Neural cell (in vitro differentiated cells): ENCODE results near the gene ACOD1. TPM values are rescaled to one million over a fixed set of nuclear protein-coding genes. Genes with fewer than 3 reads are reported as not detected.

Source experiments
- H2AFZ ChIP-seq: fragments of 200-600, 300-800 bp; sonication (generic), shearing (Covaris generic); 2 replicates; pipeline ENCODE4 v1.6.0; 2014; ENCODE audit warnings: low read depth, mild to moderate bottlenecking, antibody characterized with exemption, low read length, moderate library complexity
- H3F3A ChIP-seq: fragments of 200-600 bp; shearing (Covaris generic); 2 replicates; pipeline ENCODE4 v1.6.1; 2016; ENCODE audit warnings: mild to moderate bottlenecking, moderate library complexity, mixed read lengths, antibody characterized with exemption, low read length; ENCODE audit not compliant: insufficient read depth, poor library complexity, severe bottlenecking
- H3K27ac ChIP-seq: fragments of 200-600, 300-800 bp; sonication (generic), shearing (Covaris generic); 2 replicates; pipeline ENCODE4 v1.5.1; 2014; ENCODE audit warnings: mild to moderate bottlenecking, low read length, moderate library complexity
- H3K27me3 ChIP-seq: fragments of 300-800, 200-600 bp; sonication (generic), shearing (Covaris generic); 2 replicates; pipeline ENCODE4 v1.6.0; 2014; ENCODE audit warnings: mild to moderate bottlenecking, low read depth, low read length, moderate library complexity; ENCODE audit not compliant: insufficient read depth
- H3K36me3 ChIP-seq: fragments of 300-800, 200-600 bp; sonication (generic), shearing (Covaris generic); 2 replicates; pipeline ENCODE4 v1.5.1; 2014; ENCODE audit warnings: mild to moderate bottlenecking, antibody characterized with exemption, low read length, moderate library complexity; ENCODE audit not compliant: insufficient read depth
- H3K4me2 ChIP-seq: fragments of 300-800, 200-600 bp; sonication (generic), shearing (Covaris generic); 2 replicates; pipeline ENCODE4 v1.6.0; 2014; ENCODE audit warnings: mild to moderate bottlenecking, low read length
- H3K4me3 ChIP-seq: fragments of 300-800, 200-600 bp; sonication (generic), shearing (Covaris generic); 2 replicates; pipeline ENCODE4 v1.5.1; 2014; ENCODE audit warnings: mild to moderate bottlenecking, low read length, moderate library complexity
- H3K79me2 ChIP-seq: fragments of 200-600 bp; shearing (Covaris generic); replicated peaks from 2 replicates; pipeline ENCODE4 v1.6.0; 2014; ENCODE audit warnings: mild to moderate bottlenecking, low read length, moderate library complexity; ENCODE audit not compliant: insufficient read depth
- H3K9ac ChIP-seq: fragments of 300-800, 200-600 bp; sonication (generic), shearing (Covaris generic); 2 replicates; pipeline ENCODE4 v1.6.1; 2016; ENCODE audit warnings: mild to moderate bottlenecking, low read length, mixed read lengths
- H3K9me2 ChIP-seq: fragments of 200-600 bp; shearing (Covaris generic); 2 replicates; pipeline ENCODE4 v1.6.1; 2016; ENCODE audit warnings: mild to moderate bottlenecking, low read length, mixed read lengths; ENCODE audit not compliant: insufficient read depth
- H3K9me3 ChIP-seq: fragments of 200-600, 300-800 bp; sonication (generic), shearing (Covaris generic); 2 replicates; pipeline ENCODE4 v1.6.1; 2016; ENCODE audit warnings: mild to moderate bottlenecking, mixed run types, low read length, moderate library complexity, mixed read lengths
- H4K20me1 ChIP-seq: fragments of 200-600 bp; shearing (Covaris generic); 2 replicates; pipeline ENCODE4 v1.6.1; 2016; ENCODE audit warnings: mild to moderate bottlenecking, mixed run types; ENCODE audit not compliant: insufficient read depth
- EP300 ChIP-seq: fragments of 450-650 bp; conservative IDR thresholded peaks from 2 replicates; pipeline ENCODE4 v1.6.1; 2014; ENCODE audit warnings: antibody characterized with exemption, mild to moderate bottlenecking, moderate library complexity; ENCODE audit not compliant: poor library complexity, severe bottlenecking
- EZH2 ChIP-seq: fragments of 200-600, 300-800 bp; shearing (Covaris generic), sonication (generic); IDR thresholded peaks from 2 replicates; pipeline ENCODE4 v1.6.1; 2014; ENCODE audit warnings: antibody characterized with exemption, low read length, borderline replicate concordance, mild to moderate bottlenecking; ENCODE audit not compliant: insufficient read depth, poor library complexity, severe bottlenecking
- MXI1 ChIP-seq: fragments of 450-650 bp; conservative IDR thresholded peaks from 2 replicates; pipeline ENCODE4 v1.6.1; 2014; ENCODE audit warnings: antibody characterized with exemption, mild to moderate bottlenecking; ENCODE audit not compliant: poor library complexity, severe bottlenecking
- POLR2AphosphoS5 ChIP-seq: IDR thresholded peaks from 2 replicates; pipeline ENCODE4 v1.6.1; 2012
- RAD21 ChIP-seq: fragments of 450-650 bp; conservative IDR thresholded peaks from 2 replicates; pipeline ENCODE4 v1.6.1; 2014; ENCODE audit warnings: antibody characterized with exemption, mild to moderate bottlenecking, moderate library complexity
- SMC3 ChIP-seq: fragments of 450-650 bp; conservative IDR thresholded peaks from 2 replicates; pipeline ENCODE4 v1.6.1; 2014; ENCODE audit warnings: antibody characterized with exemption, mild to moderate bottlenecking, moderate library complexity; ENCODE audit not compliant: poor library complexity
- TAF1 ChIP-seq: IDR thresholded peaks from 2 replicates; pipeline ENCODE4 v1.6.1; 2012; ENCODE audit warnings: low read depth
- polyA plus RNA-seq: library from polyadenylated mRNA; depleted of rRNA; stranded (reverse); fragments of >200 nt; gene quantifications from 2 replicates; pipeline ENCODE4 v1.2.3, GENCODE V29; 2014
- TF ChIP-seq, protein P1 (sequence below): fragments of 450-650 bp; IDR thresholded peaks from 2 replicates; pipeline ENCODE4 v1.5.1; 2014; ENCODE audit warnings: antibody characterized with exemption, mild to moderate bottlenecking, moderate library complexity; ENCODE audit not compliant: poor library complexity, severe bottlenecking
- TF ChIP-seq, protein P2 (sequence below): IDR thresholded peaks from 2 replicates; pipeline ENCODE4 v1.6.1; 2012; ENCODE audit warnings: borderline replicate concordance

The ACOD1 gene
- polyA plus RNA-seq, 1 donor from 2014 or later: not detected

DNA sequence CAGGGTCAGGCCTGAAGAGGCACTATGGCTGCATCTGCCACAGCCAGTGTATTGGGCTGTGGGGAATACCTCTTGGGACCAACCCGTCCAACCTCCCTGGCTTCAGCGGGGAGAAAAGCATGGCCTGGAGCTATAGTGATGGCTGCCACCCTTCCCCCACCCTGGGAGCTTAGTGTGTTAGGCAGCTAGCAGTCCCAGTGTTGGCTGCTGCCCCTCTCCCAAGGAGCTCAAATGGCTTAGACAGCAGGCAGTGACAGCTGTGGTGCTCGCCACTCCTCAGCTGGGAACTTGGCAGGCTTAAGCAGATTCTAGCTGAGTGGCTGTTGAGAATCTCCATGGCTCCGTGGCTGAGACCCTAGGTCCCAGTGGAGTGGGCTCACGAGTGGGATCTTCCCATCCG is 19.7 kb downstream of the ACOD1 start:
- H3K79me2 ChIP-seq: no peaks in the 10 kb centered on the region
- H3K9me3 ChIP-seq: no peaks in the 10 kb centered on the region
- H3K36me3 ChIP-seq: no peaks in the 10 kb centered on the region
- no peak overlapping the region for H2AFZ ChIP-seq
- H3K27ac ChIP-seq: no peak overlapping the region
- TF ChIP-seq MXI1: no peak
- TF ChIP-seq, protein P1, sequence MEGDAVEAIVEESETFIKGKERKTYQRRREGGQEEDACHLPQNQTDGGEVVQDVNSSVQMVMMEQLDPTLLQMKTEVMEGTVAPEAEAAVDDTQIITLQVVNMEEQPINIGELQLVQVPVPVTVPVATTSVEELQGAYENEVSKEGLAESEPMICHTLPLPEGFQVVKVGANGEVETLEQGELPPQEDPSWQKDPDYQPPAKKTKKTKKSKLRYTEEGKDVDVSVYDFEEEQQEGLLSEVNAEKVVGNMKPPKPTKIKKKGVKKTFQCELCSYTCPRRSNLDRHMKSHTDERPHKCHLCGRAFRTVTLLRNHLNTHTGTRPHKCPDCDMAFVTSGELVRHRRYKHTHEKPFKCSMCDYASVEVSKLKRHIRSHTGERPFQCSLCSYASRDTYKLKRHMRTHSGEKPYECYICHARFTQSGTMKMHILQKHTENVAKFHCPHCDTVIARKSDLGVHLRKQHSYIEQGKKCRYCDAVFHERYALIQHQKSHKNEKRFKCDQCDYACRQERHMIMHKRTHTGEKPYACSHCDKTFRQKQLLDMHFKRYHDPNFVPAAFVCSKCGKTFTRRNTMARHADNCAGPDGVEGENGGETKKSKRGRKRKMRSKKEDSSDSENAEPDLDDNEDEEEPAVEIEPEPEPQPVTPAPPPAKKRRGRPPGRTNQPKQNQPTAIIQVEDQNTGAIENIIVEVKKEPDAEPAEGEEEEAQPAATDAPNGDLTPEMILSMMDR: no peak
- no peak for TF ChIP-seq TAF1
- TF ChIP-seq RAD21: no peak
- TF ChIP-seq EP300: no peak
- TF ChIP-seq POLR2AphosphoS5: no peak
- TF ChIP-seq SMC3: no peak
- TF ChIP-seq, protein P2, sequence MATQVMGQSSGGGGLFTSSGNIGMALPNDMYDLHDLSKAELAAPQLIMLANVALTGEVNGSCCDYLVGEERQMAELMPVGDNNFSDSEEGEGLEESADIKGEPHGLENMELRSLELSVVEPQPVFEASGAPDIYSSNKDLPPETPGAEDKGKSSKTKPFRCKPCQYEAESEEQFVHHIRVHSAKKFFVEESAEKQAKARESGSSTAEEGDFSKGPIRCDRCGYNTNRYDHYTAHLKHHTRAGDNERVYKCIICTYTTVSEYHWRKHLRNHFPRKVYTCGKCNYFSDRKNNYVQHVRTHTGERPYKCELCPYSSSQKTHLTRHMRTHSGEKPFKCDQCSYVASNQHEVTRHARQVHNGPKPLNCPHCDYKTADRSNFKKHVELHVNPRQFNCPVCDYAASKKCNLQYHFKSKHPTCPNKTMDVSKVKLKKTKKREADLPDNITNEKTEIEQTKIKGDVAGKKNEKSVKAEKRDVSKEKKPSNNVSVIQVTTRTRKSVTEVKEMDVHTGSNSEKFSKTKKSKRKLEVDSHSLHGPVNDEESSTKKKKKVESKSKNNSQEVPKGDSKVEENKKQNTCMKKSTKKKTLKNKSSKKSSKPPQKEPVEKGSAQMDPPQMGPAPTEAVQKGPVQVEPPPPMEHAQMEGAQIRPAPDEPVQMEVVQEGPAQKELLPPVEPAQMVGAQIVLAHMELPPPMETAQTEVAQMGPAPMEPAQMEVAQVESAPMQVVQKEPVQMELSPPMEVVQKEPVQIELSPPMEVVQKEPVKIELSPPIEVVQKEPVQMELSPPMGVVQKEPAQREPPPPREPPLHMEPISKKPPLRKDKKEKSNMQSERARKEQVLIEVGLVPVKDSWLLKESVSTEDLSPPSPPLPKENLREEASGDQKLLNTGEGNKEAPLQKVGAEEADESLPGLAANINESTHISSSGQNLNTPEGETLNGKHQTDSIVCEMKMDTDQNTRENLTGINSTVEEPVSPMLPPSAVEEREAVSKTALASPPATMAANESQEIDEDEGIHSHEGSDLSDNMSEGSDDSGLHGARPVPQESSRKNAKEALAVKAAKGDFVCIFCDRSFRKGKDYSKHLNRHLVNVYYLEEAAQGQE: no peak
- TF ChIP-seq EZH2: no peak
- no peak overlapping the region for H3K4me2 ChIP-seq
- H3K9ac ChIP-seq: no peak overlapping the region
- H4K20me1 ChIP-seq: no peaks in the 10 kb centered on the region
- no peak overlapping the region for H3K4me3 ChIP-seq
- H3K9me2 ChIP-seq: no peaks in the 10 kb centered on the region
- no peaks in the 10 kb centered on the region for H3K27me3 ChIP-seq
- no peaks in the 10 kb centered on the region for H3F3A ChIP-seq

DNA sequence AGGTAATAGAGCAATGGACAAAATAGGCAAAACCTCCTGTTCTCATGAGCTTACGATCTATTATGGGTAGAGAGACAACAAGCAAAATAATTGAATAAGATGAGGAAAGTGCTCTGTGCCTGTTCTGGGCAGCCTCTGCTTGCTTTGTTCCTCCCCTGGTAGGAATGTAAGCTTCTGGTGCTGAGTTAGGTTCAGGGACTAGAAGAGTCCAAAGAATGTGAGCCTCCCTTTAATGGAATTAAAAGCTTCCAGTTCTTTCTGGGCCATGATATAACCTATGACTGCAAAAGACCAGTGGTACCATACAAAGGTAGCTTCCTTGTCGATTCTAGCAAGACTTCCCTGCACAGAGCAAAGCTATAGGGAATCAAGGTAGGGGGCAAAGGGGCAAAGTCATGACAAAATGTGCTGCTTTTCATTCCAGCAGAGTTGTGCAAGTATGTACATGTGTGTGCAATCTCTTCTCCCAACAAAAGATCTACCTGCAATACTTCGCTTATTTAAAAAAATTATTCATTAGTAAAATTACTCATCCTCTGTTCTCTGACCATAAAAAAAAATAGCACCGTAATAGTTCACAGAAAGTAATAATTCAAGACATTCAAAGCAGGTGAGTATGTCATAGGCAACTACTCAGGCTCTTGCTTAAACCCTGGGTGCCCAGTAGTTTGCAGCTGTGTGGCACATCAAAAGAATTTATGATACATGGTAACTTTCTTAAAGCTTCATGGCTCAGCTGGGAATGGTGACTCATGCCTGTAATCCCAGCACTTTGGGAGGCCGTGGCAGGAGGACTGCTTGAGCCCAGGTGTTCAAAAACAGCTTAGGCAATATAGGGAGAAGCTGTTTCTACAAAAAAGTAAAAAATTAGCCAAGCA is 21.4 kb downstream of the ACOD1 start:
- TF ChIP-seq POLR2AphosphoS5: no peak
- TF ChIP-seq, protein P1: no peak
- TF ChIP-seq, protein P2: no peak
- TF ChIP-seq SMC3: no peak
- no peak for TF ChIP-seq MXI1
- no peak for TF ChIP-seq TAF1
- TF ChIP-seq RAD21: no peak
- no peak for TF ChIP-seq EP300
- TF ChIP-seq EZH2: no peak
- H3K27me3 ChIP-seq: no peaks in the 10 kb centered on the region
- H4K20me1 ChIP-seq: no peaks in the 10 kb centered on the region
- no peaks in the 10 kb centered on the region for H3K79me2 ChIP-seq
- H2AFZ ChIP-seq: no peak overlapping the region
- H3K27ac ChIP-seq: no peak overlapping the region
- no peak overlapping the region for H3K9ac ChIP-seq
- H3K36me3 ChIP-seq: no peaks in the 10 kb centered on the region
- no peak overlapping the region for H3K4me2 ChIP-seq
- no peaks in the 10 kb centered on the region for H3K9me2 ChIP-seq
- H3K9me3 ChIP-seq: no peaks in the 10 kb centered on the region
- no peaks in the 10 kb centered on the region for H3F3A ChIP-seq
- H3K4me3 ChIP-seq: no peak overlapping the region
